ENCODE results near the gene DNASE1L3. TPM values are rescaled to one million over a fixed set of nuclear protein-coding genes. Genes with fewer than 3 reads are reported as not detected.
A peak's percentile ranks its signal among the peaks of the same experiment; 100 is the strongest.

DNASE1L3 gene
- total and polyA plus RNA-seq, 2 of the 13 experiments (the other 11 are each of a cell fraction or from before 2014, with no cell fraction given) = 0.86 to 1.7 TPM

GRCh38 chr3:58167431-58168351 is 43.1 kb downstream of the DNASE1L3 start (continued):
- TF ChIP-seq AHDC1 (CRISPR knock-in tag; IDR thresholded peaks at IDR 0.05; ENCODE audit: borderline replicate concordance) = no peak

DNA sequence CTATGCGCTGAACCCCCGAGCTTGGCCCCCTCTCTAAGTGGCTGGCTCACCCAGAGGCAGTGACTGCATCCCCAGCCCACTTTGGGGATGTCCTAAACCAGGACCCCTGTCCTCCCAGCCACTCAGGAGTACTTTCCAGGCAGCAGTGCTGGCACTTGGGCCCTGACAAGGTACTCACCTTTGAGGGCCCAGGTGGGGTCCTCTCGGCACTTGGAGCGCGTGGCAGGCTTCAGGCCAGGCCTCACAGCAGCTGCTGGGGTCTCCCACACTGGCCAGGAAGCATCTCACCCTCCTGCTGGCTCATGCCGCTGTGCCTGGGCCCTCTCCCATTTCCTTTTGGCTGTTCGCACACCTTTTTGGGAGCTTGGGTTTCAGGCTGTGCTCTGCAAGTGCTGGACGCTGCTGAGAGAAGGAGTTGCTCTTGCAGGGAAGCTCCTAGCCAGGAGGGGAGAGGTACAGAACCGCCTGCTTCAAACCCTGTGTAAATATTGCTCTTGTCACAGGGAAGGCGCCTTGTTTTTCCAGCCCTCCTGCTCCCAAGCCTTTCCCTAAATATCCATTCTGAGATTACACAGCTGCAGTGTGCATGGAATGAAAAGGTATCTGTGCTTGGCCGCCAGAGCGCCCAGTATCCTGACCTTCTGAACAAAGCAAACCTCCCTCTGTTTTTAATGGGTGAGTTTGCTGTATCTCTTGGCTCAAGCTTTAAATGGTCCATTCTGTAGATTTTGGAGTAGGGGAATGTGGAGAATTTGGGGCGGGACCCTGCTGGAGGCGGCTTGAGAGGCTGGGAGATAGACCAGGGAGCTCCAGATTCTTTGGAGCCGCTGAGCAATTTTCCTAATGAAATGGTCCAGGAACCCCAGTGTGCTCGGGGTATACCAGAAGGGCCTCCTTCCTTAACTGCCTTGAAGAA is 45.6 kb downstream of the DNASE1L3 start:
- no peak for FAIRE-seq
- no peak overlapping the region for H2AFZ ChIP-seq (ENCODE audit: low read length)
- no TSS peak for BruUV-seq (replicated peaks)
- no peaks in the 10 kb centered on the region for H3K9me3 ChIP-seq (ENCODE audit: low read length)
- ChIA-PET CTCF (ENCODE audit: low intra/inter-chr PET ratio, low total read pairs) (no interaction called here), POLR2A (interaction anchor here (1.7 kb wide), 1 partner anchor 11 kb away, joined by 6 read pairs; no protein-coding TSS in a partner anchor)
- no peaks in the 10 kb centered on the region for H3K27me3 ChIP-seq (ENCODE audit: control insufficient read depth in 1 of 2, insufficient read depth in 2 of 2, low read length in 2 of 2)
- DNase-seq (ENCODE audit: low spot score) = peak; percentile 52
- no peaks in the 10 kb centered on the region; the same call in 1 of the 2 replicates for H4K20me1 ChIP-seq (ENCODE audit: insufficient read depth, low read length)
- no peak overlapping the region for H3K4me3 ChIP-seq (replicated peaks in 1 of 3; ENCODE audit: insufficient read depth in 1 of 3, low read depth in 2 of 3, low read length in 3 of 3)
- H3K79me2 ChIP-seq (ENCODE audit: insufficient read depth, low read length) = no peaks in the 10 kb centered on the region
- ATAC-seq = peak; percentile 2; the same call in 1 of the 3 replicates
- H3K27ac ChIP-seq (ENCODE audit: extremely low read length, insufficient read depth, low read length) = peak overlapping the region; percentile 42
- H3K9ac ChIP-seq (ENCODE audit: insufficient read depth, low read depth, low read length) = no peak overlapping the region
- no peak overlapping the region for H3K4me2 ChIP-seq (ENCODE audit: low read depth, low read length)
- WGBS (ENCODE audit: low lambda C conversion rate) = 87% methylated on average over 8 of the region's 16 CpGs
- intact Hi-C loops (cut with micrococcal nuclease; ENCODE audit: unreplicated experiment) (no loop called here), in situ Hi-C loops (cut with HindIII; ENCODE audit: extremely low pct_ligation_motif_present, low pct_unique_long_range_greater_than_20kb) (no loop called here)
- peaks cover 72% of the 10 kb centered on the region for H3K4me1 ChIP-seq (ENCODE audit: insufficient read depth, low read length)
- peaks cover 41 to 63% of the 10 kb centered on the region in 2 experiments for H3K36me3 ChIP-seq (replicated peaks in 1 of 2; ENCODE audit: control insufficient read depth in 1 of 2, insufficient read depth in 2 of 2, low read length in 2 of 2)
- TF ChIP-seq, protein P1, sequence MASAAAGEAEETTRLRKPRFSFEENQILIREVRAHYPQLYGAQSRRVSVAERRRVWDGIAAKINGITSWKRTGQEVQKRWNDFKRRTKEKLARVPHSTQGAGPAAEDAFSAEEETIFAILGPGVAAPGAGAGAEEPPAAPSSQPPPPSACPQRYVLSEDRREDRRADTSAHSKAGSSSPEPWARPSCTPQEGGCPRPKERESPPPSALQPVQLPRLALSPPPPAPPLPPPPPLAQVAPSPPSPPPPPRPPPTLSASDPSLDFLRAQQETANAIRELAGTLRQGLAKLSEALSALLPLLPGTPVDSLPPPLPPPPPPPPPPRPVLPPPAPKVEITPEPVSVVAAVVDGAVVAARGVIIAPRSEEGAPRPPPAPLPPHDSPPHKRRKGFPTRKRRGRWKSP (CRISPR knock-in tag; IDR thresholded peaks at IDR 0.05) = 0 out of 2 replicates have a peak, but pooled peaks have one; percentile 29
- no peak for TF ChIP-seq ZNF83 (CRISPR knock-in tag; IDR thresholded peaks at IDR 0.05; ENCODE audit: borderline replicate concordance)
- no peak for TF ChIP-seq MIER2 (CRISPR knock-in tag; IDR thresholded peaks at IDR 0.05)
- TF ChIP-seq ARNT2 (CRISPR knock-in tag; IDR thresholded peaks at IDR 0.05; ENCODE audit: low read depth) = no peak
- TF ChIP-seq YEATS2 (CRISPR knock-in tag; IDR thresholded peaks at IDR 0.05; ENCODE audit: borderline replicate concordance) = no peak
- TF ChIP-seq PLRG1 (conservative IDR thresholded peaks at IDR 0.05) = no peak
- no peak for TF ChIP-seq GTF2F1 (IDR thresholded peaks at IDR 0.05; ENCODE audit: low read length)
- TF ChIP-seq CREM (IDR thresholded peaks at IDR 0.05) = no peak
- no peak for TF ChIP-seq CREM (CRISPR knock-in tag; IDR thresholded peaks at IDR 0.05)
- peak; percentile 83; the same call in 1 of the 2 replicates for TF ChIP-seq ZBTB33 (CRISPR knock-in tag; IDR thresholded peaks at IDR 0.05)
